GM19099 (cell line): ENCODE results near the gene RPTOR.

Experiments
- POLR2A ChIP-seq: IDR thresholded peaks from 3 replicates; pipeline ENCODE4 v1.6.1; 2011; ENCODE audit warnings: low read depth; ENCODE audit not compliant: insufficient read length; ENCODE audit errors: extremely low read depth

The RPTOR gene

DNA sequence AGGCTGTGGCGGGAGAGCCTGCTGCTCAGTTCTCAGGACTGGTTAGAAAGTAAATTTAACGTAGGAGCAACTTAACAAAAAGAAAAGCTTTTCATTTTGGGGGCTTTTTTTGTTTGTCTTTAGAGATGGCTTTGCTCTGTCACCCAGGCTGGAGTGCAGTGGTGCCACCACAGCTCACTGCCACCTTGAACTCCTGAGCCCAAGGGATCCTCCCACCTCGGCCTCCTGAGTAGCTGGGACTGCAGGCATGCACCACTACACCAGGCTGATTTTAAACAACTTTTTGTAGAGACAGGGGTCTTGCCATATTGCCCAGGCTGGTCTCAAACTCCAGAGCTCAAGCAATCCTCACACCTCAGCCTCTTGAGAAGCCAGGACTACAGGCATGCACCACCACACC, 205.0 kb downstream of the RPTOR start:
- TF ChIP-seq POLR2A: no peak

DNA sequence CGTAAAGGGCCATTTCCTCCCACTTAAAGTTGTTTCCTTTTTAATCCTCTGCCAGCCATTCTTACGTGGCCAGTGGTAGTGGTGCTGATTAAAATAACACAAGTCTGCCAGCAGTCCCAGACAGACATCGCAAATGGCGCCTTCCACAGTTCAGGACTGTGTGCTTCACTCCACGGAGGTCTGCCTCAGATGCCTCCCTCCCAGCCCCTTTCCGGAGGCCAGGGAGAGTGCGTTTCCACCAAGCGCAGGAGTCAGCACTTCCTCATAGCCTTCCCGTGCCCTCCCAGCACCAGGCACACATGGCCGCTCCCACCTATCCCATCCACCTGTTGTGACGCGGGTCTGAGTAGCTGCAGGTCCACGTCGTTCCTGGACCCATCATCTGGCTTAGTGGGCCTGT, 205.6 kb downstream of the RPTOR start:
- no peak for TF ChIP-seq POLR2A

DNA sequence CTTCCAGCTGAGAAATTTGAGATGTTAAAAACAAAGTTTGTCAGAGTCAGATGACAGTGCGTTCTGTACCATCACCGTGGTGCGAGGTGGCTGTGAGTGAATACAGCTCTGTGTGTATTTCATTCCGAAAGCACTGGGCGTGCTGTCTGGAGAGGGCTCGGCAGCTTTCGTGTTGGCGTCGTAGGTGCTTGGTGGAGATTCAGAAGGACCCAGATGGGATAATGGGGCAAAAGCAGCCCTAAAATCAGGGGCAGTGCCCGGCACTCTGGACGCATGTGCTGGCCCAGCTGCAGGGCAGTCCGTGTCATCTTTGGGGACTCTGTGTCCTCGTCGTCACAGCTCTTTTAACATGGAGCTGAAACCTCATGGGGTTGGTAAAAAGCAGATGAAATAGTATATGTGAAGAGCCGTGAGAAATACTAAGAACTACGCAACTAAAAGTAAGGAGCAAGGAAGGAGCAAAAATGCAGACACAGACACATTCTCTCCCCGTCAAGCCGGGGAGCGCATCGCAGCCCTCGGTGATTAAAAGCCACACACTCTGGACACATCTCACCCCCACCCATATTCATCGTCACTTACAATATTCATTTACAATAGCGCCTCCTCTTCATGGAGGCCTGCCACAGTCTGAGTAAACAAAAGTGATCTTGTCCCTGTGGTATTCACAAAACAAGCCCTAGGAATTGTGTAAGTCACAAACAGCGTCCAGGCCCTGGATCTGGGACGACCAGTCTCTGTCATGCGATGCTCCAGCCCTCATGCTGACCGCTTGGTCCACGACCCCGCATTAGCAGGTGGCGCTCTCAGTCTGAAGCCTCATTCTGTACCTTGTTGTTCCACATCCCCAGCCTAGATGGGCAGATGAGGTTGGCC, 206.7 kb downstream of the RPTOR start:
- TF ChIP-seq POLR2A: no peak

DNA sequence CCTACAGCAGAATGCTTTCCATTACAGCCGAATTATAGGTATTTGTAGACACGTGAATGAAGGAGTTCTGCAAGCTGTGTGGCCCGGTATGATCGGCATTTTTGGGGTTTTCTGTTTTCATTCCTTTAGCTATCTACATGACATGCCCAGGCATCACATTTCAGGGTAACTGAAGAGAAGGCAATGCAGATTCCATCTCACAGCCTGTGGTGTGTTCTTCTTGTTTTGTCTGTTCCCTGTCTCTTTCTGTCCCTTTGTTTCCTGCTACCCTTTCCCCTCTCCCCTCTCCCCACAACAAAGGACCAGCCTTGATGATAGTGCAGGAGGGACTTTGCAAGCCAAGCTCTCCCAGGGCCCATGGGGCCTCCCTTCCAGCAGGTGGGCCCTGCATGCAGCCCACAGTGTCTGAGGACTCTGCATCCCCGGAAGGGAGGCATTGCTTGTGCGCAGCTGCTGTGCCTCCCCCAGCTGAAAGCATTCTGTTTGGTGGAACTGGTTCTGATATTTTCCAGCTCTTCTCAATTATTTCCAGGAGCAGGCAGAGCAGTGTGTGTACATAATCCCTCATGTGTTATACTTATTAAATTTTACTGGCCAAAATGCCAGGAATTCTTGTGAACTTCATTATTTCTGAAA, 207.4 kb downstream of the RPTOR start:
- TF ChIP-seq POLR2A: no peak

DNA sequence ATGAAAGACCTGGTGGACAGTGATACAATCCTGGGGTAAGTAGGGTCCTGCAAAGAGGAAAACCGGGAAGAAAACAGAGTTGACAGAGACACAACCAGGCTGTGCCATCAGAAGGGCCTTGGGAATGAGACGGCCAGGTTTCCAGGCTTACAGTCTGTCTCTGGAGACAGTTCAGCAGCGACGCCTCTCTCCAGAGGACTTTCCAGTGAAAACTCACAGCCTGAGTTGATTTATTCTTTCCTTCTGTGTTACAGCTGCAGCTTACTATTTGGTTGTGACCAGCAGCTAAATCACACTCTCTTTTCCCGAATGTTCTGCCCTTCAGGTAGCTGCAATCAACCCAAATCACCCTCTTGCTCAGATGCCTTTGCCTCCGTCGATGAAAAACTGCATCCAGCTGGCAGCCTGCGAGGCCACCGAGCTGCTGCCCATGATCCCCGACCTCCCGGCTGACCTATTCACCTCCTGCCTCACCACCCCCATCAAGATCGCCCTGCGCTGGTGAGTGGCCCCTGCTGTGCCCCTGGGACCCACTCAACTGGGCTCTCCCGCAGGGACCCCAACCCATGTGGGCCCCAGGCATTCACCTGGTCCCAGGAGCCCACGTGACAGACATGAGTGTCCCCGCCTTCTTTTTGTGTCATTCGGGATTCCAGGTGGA, 209.2 kb downstream of the RPTOR start:
- no peak for TF ChIP-seq POLR2A

DNA sequence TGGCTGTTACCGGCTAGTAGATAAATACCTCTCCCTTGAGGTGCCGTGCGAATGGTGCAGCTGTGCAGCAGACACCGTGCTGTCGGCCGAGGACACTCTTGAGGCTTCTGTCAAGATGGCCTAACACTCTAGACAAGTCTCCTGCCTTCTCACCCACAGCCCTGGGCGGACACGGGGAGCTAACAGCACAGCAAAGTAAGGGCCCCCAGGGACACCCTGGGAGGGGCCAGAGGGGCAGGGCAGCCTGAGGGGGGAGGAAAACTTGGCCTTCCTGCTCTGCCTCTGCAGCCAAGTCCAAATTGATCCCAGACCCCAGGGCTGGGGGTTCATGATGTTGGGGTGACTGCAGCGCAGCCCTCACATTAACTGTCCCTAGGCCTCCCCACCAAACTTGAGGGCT, 210.2 kb downstream of the RPTOR start:
- no peak for TF ChIP-seq POLR2A

DNA sequence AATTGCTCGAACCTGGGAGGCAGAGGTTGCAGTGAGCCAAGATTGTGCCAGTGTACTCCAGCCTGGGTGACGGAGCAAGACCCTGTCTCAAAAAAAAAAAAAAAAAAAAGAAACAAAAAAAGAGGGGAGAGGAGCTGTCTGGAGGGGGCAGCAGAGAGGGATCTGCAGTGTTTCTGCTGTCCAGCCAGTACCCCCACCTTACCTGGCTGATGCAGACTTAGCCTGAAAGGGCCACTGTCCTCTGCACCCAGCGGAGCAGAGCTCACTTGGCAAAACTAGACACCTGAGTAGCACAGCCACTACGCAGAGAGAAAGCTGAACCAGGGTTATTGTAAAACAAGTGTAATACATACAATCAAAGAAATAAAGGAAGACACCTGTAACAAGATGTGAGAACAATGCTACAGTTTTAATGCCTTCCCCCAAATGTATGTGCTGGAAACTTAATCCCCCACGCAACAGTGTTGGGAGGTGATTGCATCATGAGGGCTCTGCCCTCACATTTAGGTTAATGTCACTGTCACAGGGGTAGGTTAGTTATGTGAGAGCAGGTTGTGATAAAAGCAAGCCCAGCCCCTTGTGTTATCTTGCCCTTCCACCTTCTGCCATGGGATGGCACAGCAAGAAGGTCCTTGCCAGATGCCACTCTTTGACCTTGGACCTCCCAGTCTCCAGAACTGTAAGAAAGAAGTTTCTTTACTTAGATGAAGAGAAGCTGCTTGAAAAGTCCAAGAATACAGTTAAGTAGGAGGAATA, 211.2 kb downstream of the RPTOR start:
- TF ChIP-seq POLR2A: no peak

DNA sequence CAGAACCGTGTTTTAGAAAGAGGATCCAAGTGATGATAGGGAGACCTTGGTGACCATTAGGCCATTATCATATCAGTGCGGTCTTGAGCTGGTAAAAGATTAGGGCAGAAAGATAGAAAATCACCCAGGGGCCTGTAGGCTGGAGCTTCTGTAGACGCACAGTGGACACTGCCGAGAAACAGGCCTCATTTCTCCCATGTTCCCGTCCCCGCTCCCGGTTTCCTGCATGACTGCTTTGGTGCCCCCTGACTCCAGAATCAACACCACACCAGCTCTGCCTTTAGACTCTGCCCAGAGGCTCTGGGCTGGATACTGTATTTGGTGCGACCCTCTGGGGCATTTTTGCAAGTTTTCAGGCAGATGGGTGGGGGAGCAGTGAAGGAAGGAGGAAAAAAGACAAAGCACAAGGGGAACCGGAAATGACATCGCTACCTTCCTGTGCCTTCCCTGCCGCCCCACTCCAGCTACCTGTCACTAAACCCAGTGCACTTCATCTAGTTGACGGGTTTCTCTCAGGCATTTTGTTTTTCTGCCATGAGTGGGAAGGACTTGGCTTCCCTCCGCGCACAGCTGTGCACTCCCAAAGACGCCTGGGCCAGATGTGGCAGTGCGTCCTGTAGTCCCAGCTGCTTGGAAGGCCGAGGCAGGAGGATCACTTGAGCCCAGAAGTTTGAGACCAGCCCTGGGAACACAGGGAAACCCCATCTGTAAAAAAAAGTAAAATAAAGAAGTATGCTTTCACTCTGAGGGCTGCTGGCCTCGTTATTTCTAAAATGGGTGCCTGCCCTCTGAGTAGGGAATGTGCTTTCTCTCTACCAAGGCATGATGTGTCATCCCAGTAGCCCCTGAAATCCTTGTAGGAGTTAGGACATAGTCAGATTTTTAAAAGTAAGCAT, 214.1 kb downstream of the RPTOR start:
- no peak for TF ChIP-seq POLR2A

DNA sequence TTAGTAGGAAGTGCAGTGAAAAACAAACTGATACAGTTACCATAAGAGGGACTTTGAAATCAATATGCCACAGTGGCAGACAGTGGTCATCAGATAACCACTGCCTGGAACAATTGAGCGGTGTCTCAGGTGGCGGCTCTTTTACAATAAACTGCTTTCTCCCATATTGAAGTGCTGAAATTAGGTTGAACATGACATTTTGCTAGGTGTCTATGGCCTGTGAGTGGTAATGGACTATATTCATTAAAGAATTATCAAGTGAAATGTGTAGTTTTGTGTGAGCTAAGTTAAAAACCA, 214.7 kb downstream of the RPTOR start:
- TF ChIP-seq POLR2A: no peak

DNA sequence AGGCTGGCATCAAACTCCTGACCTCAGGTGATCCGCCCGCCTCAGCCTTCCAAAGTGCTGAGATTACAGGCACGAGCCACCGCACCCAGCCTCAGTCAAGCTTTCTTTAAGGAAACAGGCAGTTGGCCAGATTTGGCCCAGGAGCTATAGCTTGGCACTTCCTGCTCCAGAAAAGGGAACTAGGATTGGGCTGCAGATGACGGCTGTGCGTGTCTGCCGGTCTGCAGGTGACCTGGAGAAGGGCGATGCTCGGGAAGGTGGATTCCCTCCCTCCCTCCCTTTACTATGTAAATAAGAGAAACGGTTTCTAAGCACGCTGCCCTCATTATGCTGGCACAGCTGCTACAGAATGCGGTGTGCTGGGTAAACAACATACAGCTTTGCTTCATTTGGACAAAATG, 215.9 kb downstream of the RPTOR start:
- no peak for TF ChIP-seq POLR2A

DNA sequence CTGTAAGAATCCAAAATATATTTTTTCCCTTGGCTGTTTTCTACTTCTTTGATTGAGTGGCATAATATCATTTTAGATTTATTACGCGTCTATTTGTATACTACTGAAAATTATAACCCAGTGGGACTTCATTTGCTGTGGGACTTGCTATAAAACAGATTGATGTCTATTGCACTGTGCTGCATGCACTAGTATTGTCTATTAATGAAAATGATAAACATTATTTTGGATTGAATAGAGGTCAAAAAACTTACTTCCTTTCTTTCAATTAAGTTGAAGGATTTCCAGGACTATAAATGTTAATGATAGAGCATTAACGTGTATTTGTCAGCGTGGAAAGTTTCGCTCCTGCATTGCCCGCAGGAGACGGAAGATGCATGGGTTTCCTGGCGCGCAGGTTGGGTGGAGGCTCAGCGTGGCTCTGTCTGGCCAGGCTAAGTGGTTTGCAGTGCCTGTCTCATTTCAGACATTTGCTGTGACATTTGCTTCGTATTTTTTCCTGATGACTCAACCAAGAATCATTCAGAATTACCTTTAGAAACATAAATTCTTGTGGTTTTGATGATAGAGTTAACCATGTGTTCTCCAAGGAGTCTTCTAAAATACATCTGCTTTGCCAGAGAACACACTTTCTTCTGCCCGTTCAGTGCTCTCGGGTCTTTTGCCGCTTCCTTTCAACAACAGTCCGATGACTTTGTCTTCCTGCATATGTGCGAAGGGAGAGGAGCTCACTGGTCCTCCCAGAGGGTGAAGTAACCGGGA, 216.7 kb downstream of the RPTOR start:
- TF ChIP-seq POLR2A: no peak

DNA sequence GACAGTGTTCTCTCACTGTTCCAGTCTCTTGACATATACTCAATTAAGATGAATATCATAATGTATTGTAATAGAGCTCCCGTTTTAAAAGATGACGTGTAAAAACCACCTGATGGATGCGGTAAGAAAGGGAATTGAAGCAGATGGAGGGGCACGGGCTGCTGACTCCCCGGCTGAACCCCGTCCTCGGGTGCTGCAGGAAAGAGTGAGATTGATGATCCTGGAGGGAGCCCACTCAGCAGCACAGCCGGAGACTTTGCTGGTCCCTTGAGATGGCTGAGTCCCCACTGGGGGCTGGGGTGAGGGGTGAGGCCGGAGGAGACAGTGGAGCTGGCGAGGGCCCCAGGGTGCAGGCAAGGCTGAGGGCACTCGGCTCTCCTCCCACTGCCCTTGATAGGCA, 217.4 kb downstream of the RPTOR start:
- no peak for TF ChIP-seq POLR2A

DNA sequence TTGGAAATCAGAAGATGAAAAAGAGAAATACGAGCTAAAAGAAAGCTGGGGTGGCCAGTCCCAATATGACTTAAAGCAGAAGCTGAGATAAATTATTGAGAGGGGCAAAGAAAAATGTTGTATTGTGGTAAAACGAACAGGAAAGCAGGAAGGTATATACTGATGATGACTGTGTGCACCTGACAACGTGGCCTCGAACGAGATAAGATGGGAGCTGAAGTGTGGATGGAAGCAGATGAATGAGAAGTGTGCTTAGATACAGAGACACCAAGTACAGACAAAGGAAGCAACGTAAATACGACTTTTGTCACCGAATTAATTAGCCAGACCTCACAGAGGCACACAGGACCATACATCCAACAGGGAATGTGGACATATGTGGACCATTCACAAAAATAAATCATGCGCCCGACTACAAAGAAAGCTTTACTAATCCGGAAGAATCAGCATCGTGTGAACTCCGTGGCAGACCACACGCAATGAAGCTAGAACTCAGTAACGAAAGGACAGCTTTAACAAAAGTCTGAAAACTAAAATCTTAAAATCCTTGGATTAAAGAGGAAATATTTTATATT, 218.7 kb downstream of the RPTOR start:
- no peak for TF ChIP-seq POLR2A

DNA sequence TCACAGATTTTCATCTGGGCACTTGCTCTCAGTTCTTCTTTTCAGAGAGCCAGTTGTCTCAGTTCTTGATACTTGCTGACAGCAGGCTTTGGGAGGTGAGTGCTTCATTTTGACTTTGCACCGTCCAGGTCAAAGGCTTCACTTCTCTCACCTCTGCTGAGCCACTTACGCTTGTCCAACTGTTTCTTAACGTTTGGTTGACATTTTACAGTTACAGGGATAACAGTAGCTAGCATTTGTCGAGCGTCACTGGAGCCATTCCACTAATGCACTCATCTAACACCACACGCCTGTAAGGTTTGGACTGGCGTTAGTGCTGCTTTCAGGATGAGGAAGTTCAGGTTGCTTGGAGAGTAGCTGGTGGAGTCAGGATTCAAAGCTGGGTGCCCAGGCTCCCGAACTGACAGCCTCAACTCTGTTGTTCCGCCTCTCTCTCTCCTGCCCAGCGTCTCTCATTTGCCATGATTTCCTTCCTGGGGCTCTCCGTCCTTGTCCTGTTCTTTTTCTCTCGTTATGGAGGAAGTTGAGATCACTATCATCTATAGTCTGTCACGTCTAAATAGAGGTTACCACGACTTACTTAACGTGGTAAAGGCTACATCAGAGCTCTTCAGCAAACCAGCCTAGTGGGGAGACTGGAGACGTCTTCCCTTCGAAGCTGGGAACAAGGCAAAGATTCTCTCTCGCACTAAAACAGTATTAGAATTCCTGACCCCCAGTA, 220.8 kb downstream of the RPTOR start:
- TF ChIP-seq POLR2A: no peak
